Stomach (tissue), 9 donors: Measurements from ENCODE around the gene GGT6. TPM values are rescaled to one million over a fixed set of nuclear protein-coding genes. Genes with fewer than 3 reads are reported as not detected.
A peak's percentile ranks its signal among the peaks of the same experiment; 100 is the strongest.

ENCODE experiments used
- DNase-seq, 2 donors: peaks; one replicate each; pipeline versions ENCODE4 v3.0.0 to v3.0.0-alpha.2; 2013 to 2019
- H3K27ac ChIP-seq, 5 donors: fragments of 200-600 bp in 4 of 5; sonication (generic) in 4 of 5; one replicate each; pipeline ENCODE4 v1.5.1; 2013 to 2019; ENCODE audit warnings: mild to moderate bottlenecking in 1 of 5, moderate library complexity in 1 of 5
- H3K27me3 ChIP-seq, 3 donors: fragments of 200-600 bp; sonication (generic); one replicate each; pipeline ENCODE4 v1.5.1; 2017 to 2019; ENCODE audit warnings: mixed run types in 1 of 3
- H3K36me3 ChIP-seq, 4 donors: fragments of 200-600 bp; sonication (generic); 1 replicate in 3 of 4; 2 replicates in 1 of 4; pipeline ENCODE4 v1.5.1; 2016 to 2019
- H3K4me1 ChIP-seq, 4 donors: fragments of 200-600 bp; sonication (generic); one replicate each; pipeline ENCODE4 v1.5.1; 2016 to 2019
- H3K4me3 ChIP-seq, 4 donors: fragments of 200-600 bp; sonication (generic) in 3 of 4; one replicate each; pipeline ENCODE4 v1.5.1; 2016 to 2019; ENCODE audit warnings: mild to moderate bottlenecking in 1 of 4
- H3K9me3 ChIP-seq, 4 donors: fragments of 200-600 bp; sonication (generic); one replicate each; pipeline ENCODE4 v1.5.1; 2016 to 2019
- CTCF ChIP-seq, 7 experiments: fragments of 450-650 bp in 4 of 7; fragments of 200-600 bp in 3 of 7; sonication (generic) in 3 of 7; IDR thresholded peaks; one replicate each; pipeline ENCODE4 v1.5.1; 2016 to 2019; ENCODE audit warnings: antibody characterized with exemption in 7 of 7, control low read depth in 2 of 7, mild to moderate bottlenecking in 1 of 7
- EP300 ChIP-seq: sonication (generic); formaldehyde crosslinking; IDR thresholded peaks from one replicate; pipeline ENCODE4 v1.6.1; 2017; ENCODE audit warnings: antibody characterized with exemption
- POLR2A ChIP-seq, 4 donors: fragments of 450-650 bp; IDR thresholded peaks; one replicate each; pipeline ENCODE4 v1.6.1; 2016; ENCODE audit warnings: antibody characterized with exemption in 4 of 4, control low read depth in 2 of 4, mild to moderate bottlenecking in 1 of 4, moderate library complexity in 1 of 4
- POLR2AphosphoS5 ChIP-seq, 3 donors: sonication (generic); formaldehyde crosslinking; IDR thresholded peaks; one replicate each; pipeline ENCODE4 v1.6.1; 2016; ENCODE audit warnings: antibody characterized with exemption in 3 of 3
- WGBS, 5 donors: extraction: QIAGEN DNeasy Blood & Tissue Kit in 3 of 5; methylation state at CpG; one replicate each; pipeline versions ENCODE4 v1.1.5 to v1.1.7; 2013 to 2018; 5-methylcytosine and 5-hydroxymethylcytosine counted together
- intact Hi-C: fragments of 100-400 bp; cut with DNase I; formaldehyde crosslinking; loops from one replicate; pipeline ENCODE4 v1.15.1; 2023; ENCODE audit warnings: low total_unique reads
- polyA plus RNA-seq, 3 donors: library from polyadenylated mRNA; stranded (reverse); fragments of 200-250 nt; gene quantifications; one replicate each; pipeline ENCODE4 v1.2.3, GENCODE V29; 2013
- total RNA-seq, 5 donors: library from RNA; depleted of rRNA; stranded (reverse); fragments of >200 nt; gene quantifications; one replicate each; pipeline versions ENCODE4 v1.1.0 to v1.2.3, GENCODE V29; 2014 to 2016
- donor health status: healthy with polysubstance abuse.
- donor health status: Bipolar disorder and iron deficiency.
- donor health status: healthy.

The GGT6 gene
- total and polyA plus RNA-seq, 8 donors, result 4.4 to 147 (median 15.2) TPM

GRCh38 chr17:4601326-4601725 lies 40.9 kb upstream of the GGT6 start:
- 90 to 97% (median 96%) methylated on average over 4 of the region's 4 CpGs for WGBS, 5 donors

DNA sequence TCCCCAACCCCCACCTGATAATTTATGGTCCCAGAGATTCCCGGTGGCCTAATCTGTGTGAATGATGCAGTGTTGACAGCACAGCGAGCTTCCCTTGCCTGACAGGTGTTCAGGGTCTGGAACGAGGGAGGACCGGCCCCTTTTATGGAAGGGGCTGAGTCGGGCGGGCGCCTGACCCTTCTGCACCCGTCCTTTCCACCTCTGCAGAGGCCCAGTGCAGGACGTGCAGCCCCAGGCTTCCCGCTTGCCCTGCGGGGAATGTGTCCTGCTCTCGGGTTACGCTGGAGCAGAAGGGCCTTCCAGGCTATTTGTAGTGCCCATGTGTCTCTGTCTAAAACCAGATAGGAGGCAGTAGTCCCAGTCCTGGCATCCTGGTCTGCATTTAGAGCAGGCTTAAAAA lies 40.2 kb upstream of the GGT6 start:
- TF ChIP-seq POLR2A (IDR thresholded peaks at IDR 0.05), result no peak
- TF ChIP-seq EP300, result no peak
- TF ChIP-seq POLR2AphosphoS5 (IDR thresholded peaks at IDR 0.05), result no peak
- no peak for TF ChIP-seq CTCF (IDR thresholded peaks at IDR 0.05)
- peaks cover 0 to 27% (median 12%) of the 10 kb centered on the region in 4 donors for H3K4me1 ChIP-seq
- DNase-seq, result peak in 1 of 2 donors; percentile 13
- H3K27me3 ChIP-seq, result peaks cover 0 to 18% (median 0%) of the 10 kb centered on the region in 3 donors
- no peaks in the 10 kb centered on the region for H3K9me3 ChIP-seq
- H3K4me3 ChIP-seq, result no peak overlapping the region
- no peaks in the 10 kb centered on the region for H3K36me3 ChIP-seq
- intact Hi-C loops, result no loop called here
- 76 to 90% (median 82%) methylated on average over 8 to 13 of the region's 13 CpGs for WGBS, 5 donors
- peak overlapping the region in 2 of 5 donors; percentile 54 to 76 for H3K27ac ChIP-seq

More at GRCh38 chr17:4601326-4601725, 40.9 kb upstream of the GGT6 start:
- no peaks in the 10 kb centered on the region for H3K36me3 ChIP-seq
- H3K4me1 ChIP-seq, result peaks cover 0 to 32% (median 12%) of the 10 kb centered on the region in 4 donors
- intact Hi-C loops, result no loop called here
- TF ChIP-seq POLR2AphosphoS5 (IDR thresholded peaks at IDR 0.05), result no peak
- no peak for DNase-seq
- no peaks in the 10 kb centered on the region for H3K9me3 ChIP-seq
- no peak overlapping the region for H3K27ac ChIP-seq
- H3K27me3 ChIP-seq, result peaks cover 0 to 18% (median 0%) of the 10 kb centered on the region in 3 donors
- H3K4me3 ChIP-seq, result no peak overlapping the region

- 54 to 75% (median 71%) methylated on average over 15 to 25 of the region's 25 CpGs for WGBS, 5 donors
- intact Hi-C loops, result no loop called here
- H3K27ac ChIP-seq, result peak overlapping the region in 4 of 5 donors; percentile 52 to 76 (median 61)
- no peaks in the 10 kb centered on the region for H3K9me3 ChIP-seq
- no peaks in the 10 kb centered on the region for H3K36me3 ChIP-seq
- H3K4me1 ChIP-seq, result peaks cover 6 to 32% (median 18%) of the 10 kb centered on the region in 4 donors
- DNase-seq, result peak in 1 of 2 donors; percentile 84
- TF ChIP-seq EP300 (no peak), POLR2AphosphoS5 (IDR thresholded peaks at IDR 0.05) (no peak), POLR2A (IDR thresholded peaks at IDR 0.05) (no peak), CTCF (IDR thresholded peaks at IDR 0.05) (no peak)
- H3K4me3 ChIP-seq, result no peak overlapping the region
- H3K27me3 ChIP-seq, result peaks cover 0 to 18% (median 0%) of the 10 kb centered on the region in 3 donors
These were observed 39.3 kb upstream of the GGT6 start for GRCh38 chr17:4599505-4600281.

GRCh38 chr17:4598776-4599504 lies 38.6 kb upstream of the GGT6 start:
- WGBS, 5 donors, result 67 to 83% (median 79%) methylated on average over 16 to 20 of the region's 20 CpGs
- H3K9me3 ChIP-seq, result no peaks in the 10 kb centered on the region
- peaks cover 0 to 18% (median 0%) of the 10 kb centered on the region in 3 donors for H3K27me3 ChIP-seq
- H3K4me1 ChIP-seq, result peaks cover 6 to 28% (median 17%) of the 10 kb centered on the region in 4 donors
- peak overlapping the region in 4 of 5 donors; percentile 54 to 76 (median 62) for H3K27ac ChIP-seq
- H3K36me3 ChIP-seq, result no peaks in the 10 kb centered on the region
- no peak overlapping the region for H3K4me3 ChIP-seq
- peak in 1 of 2 donors; percentile 82 for DNase-seq
- TF ChIP-seq POLR2AphosphoS5 (IDR thresholded peaks at IDR 0.05), result peak in 2 of 3 donors; percentile 39 to 59
- TF ChIP-seq EP300, result no peak
- intact Hi-C loops, result no loop called here

DNA sequence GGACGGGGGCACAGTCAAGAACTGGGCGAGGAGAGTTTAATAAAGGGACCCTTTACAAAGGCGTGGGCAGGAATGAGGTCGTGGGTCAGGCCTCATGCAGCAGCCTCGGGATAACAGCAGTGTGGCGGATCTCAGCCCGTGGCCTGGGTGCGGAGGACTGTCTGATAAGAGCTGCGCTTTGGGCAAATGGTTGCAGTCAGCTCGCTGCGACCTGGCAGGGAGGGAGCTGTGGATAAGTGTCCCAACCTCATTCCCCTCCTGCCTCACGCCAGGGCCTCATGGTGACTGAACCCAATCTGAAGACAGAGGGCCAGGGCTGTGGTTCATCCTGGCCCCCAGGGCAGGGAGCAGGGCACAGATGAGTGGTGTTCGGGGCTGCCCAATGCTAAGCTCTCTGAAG lies 37.6 kb upstream of the GGT6 start:
- WGBS, 5 donors, result 36 to 62% (median 40%) methylated on average over 12 to 13 of the region's 13 CpGs
- intact Hi-C loops, result no loop called here
- Histone ChIP-seq H3K4me1 (peaks cover 6 to 28% (median 16%) of the 10 kb centered on the region in 4 donors), H3K27ac (peak overlapping the region in 2 of 5 donors; percentile 68 to 76), H3K36me3 (no peaks in the 10 kb centered on the region), H3K9me3 (no peaks in the 10 kb centered on the region), H3K27me3 (peaks cover 0 to 18% (median 0%) of the 10 kb centered on the region in 3 donors), H3K4me3 (no peak overlapping the region)
- DNase-seq, result peak in 1 of 2 donors; percentile 32
- TF ChIP-seq CTCF (IDR thresholded peaks at IDR 0.05), result no peak
- TF ChIP-seq EP300, result no peak
